Kidney glomerular epithelial cell (primary cell): ENCODE results near the gene DIAPH1.

Experiments
- DNase-seq: peaks from one replicate; lab custom pipeline; 2025; lab: John Stamatoyannopoulos, UW

The DIAPH1 gene

DNA sequence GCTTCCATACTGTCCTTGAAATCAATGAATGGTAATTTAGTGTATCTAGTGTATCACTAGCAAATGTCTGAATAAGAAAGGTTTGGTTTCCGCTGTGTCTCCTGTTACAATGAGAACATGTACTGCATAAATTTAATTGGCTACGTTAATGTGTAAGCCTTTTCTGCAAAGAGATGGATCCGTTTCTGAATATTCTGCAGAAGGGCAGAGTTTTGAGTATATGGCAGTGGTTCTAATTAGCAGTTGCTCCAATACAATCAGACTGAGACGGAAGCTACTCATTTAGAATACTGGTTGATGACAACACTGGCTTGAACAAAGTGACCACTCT, 134.5 kb downstream of the DIAPH1 start:
- DNase-seq: no peak

DNA sequence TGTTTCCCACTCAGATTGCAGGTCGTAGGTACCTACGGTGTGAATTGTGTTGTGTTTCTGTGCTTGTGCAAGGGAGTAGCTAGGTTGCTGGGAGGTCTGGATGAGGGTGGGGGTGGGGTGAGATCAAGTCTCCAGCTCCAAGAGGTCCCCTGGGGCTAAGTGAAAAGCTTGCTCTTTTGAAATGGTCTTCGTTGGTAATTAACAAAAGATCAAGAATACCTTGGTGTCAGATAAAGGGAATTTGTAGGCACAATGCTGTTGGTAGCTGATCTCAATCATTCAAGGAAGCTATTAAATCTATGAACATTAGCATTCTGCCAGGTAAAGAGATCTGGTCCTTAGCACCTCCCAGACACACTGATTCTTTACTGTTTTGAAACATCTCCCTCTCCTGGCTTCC, 134.9 kb downstream of the DIAPH1 start:
- no peak for DNase-seq

DNA sequence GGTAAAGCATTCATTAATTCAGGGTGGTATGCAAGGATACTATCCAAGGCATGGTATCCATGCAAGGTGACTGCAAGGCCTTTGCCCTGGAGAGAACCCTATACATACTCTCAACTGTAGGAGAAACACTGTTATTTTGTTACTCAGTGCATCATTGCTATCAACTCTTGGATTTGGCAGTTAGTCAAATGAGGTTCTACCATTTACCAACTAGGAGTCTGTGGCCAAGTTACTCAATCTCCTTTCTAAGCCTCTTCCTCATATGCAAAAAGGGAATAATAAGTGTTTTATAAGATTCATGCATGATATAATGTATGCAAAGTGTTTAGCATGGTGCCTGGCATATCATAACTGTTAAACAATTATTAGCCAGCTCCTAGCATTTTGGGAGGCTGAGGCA, 139.0 kb downstream of the DIAPH1 start:
- no peak for DNase-seq

DNA sequence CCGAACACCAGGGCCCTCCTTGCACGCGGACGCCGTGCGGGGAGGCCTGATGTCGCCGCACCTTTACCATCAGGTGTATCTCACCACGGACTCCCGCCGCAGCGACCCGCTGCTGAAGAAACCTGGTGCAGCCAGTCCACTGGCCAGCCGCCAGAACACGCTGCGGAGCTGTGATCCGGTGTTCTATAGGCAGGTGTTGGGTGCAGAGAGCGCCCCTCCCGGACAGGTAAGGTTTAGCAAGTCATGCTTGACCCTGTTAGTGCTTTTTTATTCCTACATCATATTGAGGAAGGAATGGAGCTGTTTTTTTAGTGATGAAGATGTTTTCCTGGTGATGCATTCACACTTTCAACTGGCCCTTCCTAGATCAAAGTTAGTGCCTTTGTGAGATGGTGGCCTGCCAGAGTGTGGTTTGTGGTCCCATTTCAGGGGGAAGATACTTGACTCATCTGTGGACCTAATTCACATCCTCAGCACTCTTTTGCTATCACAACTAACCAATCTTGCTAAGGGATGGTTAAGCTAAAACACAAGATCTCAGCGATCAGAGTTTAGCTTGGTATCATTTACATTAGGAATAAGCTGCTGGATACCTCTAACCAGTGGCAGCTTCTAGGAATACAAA, 140.4 kb downstream of the DIAPH1 start:
- DNase-seq: no peak

DNA sequence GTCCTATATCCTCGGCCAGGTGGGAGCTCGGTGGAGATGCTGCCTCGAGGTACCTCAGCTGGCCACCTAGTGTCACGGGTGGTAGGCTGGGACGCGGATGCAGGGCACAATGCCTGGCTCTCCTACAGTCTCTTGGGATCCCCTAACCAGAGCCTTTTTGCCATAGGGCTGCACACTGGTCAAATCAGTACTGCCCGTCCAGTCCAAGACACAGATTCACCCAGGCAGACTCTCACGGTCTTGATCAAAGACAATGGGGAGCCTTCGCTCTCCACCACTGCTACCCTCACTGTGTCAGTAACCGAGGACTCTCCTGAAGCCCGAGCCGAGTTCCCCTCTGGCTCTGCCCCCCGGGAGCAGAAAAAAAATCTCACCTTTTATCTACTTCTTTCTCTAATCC, 141.0 kb downstream of the DIAPH1 start:
- no peak for DNase-seq

DNA sequence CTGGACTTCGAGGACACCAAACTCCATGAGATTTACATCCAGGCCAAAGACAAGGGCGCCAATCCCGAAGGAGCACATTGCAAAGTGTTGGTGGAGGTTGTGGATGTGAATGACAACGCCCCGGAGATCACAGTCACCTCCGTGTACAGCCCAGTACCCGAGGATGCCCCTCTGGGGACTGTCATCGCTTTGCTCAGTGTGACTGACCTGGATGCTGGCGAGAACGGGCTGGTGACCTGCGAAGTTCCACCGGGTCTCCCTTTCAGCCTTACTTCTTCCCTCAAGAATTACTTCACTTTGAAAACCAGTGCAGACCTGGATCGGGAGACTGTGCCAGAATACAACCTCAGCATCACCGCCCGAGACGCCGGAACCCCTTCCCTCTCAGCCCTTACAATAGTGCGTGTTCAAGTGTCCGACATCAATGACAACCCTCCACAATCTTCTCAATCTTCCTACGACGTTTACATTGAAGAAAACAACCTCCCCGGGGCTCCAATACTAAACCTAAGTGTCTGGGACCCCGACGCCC, 141.7 kb downstream of the DIAPH1 start:
- DNase-seq: no peak

DNA sequence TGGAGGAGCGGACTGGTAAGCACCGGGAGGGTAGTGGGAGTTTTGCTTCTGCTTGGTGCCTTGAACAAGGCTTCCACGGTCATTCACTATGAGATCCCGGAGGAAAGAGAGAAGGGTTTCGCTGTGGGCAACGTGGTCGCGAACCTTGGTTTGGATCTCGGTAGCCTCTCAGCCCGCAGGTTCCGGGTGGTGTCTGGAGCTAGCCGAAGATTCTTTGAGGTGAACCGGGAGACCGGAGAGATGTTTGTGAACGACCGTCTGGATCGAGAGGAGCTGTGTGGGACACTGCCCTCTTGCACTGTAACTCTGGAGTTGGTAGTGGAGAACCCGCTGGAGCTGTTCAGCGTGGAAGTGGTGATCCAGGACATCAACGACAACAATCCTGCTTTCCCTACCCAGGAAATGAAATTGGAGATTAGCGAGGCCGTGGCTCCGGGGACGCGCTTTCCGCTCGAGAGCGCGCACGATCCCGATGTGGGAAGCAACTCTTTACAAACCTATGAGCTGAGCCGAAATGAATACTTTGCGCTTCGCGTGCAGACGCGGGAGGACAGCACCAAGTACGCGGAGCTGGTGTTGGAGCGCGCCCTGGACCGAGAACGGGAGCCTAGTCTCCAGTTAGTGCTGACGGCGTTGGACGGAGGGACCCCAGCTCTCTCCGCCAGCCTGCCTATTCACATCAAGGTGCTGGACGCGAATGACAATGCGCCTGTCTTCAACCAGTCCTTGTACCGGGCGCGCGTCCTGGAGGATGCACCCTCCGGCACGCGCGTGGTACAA, 142.5 kb downstream of the DIAPH1 start:
- DNase-seq: peak; percentile 61

DNA sequence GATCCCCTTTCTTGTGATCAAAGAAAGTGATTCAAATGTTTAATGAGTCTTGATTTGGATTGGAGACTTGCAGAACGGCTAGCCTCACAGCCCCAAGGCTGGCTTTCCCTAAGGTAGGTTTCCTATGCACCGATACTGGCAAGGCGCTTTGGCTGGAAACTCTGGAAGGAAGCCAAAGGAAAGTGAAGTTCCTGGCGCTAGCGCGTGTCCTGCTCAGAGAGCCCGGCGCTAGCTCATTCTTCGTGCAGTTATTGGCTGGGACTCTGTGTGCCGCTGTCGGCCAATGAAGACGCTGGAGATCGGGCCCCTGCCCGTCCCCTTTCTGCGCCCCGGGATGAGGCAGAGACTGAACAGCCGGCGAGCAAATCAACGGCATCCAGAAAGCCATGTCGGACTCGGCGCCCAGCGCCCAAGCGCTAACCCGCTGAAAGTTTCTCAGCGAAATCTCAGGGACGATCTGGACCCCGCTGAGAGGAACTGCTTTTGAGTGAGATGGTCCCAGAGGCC, 143.1 kb downstream of the DIAPH1 start, which contains the start of gene PCDHGC3:
PCDHGC3 (plus strand) TSS at position 342 of the 507 bp plus-strand sequence; CDS start at position 493, 151 bp downstream.
- peak; percentile 94 for DNase-seq

DNA sequence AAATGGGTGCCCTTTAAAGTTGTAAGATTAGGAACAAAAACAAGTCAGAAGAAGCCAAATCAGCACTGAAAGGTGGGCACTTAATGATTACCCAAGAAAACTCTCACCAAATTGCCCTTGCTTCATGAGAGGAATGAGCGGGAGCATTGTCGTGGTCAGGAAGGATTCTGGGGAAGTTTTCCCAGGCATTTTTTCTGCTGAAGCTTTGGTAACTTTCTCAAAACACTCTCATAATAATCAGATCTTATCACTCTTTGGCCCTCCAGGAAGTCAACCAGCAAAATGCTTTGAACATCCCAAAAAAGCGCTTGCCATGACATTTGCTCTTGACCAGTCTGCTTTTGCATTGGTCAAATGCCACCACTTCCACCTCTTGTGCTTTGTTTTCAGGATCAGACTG, 153.4 kb downstream of the DIAPH1 start:
- peak; percentile 29 for DNase-seq
